HuH-7.5 (cell line): ENCODE measurements around the gene YWHAH.
"Not testable (repeated sequence)": the region's sequence is repeated elsewhere in the genome, so short reads cannot be mapped to it uniquely, and the experiment has no call there.

Experiments
- DNase-seq: peaks from one replicate; pipeline ENCODE4 v3.0.0; 2011; ENCODE audit warnings: low spot score

Gene YWHAH

DNA sequence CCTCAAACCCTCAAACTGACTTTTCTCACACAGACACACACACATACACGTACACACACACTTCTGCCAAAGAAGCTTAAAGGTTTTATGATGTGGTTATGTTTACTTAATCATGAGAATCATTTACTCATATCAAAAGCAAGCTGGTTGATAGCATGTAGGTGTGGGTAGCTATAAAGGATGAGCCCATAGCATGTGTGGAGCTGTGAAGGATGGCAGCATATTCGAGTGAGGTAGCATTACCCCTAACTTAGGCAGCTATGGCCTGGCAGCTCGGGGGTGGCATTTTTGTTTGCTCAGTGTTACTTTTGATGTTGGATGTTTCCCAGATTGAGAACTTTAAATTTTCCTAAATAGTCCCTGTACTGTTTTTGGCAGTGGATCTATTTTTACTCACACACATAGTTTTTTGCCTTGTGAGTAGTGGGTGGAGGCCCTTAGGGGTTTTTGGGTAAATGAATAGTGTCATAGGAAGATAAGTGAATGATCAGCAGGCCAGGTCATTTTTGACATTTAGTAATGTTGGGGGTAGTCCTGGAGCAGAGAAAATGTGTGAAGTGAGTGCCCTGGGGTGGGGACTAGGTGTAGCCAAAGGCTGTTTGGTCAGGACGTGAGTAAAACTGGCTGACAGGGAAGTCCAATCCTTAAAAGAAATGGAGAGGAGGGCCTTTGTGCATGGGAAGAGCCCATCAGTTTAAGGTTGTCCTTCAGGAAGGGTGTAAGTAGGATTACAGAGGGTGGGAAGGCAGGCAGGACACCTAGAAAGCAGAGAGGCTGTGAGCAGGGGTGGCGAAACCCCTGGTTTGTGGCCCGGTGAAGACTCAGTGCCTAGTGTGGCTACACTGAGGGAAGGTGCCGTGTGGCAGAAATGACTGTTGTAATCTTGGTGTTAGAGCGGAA, 7.1 kb downstream of the YWHAH start:
- DNase-seq: no peak

DNA sequence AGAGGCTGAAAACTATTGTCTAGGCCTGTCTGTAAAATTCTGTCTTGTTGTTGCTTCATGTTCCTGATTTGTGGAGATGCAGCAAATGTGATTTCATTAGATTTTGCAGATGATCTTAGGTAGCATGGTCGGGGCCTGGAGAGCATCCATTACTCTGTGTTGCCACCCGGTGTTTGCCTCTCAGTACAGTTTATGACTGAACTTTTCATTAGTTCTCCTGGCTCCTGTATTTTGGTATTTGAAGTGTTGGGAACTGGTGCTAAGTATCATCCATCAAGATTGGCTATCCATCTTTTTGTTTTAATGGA, 7.7 kb downstream of the YWHAH start:
- DNase-seq: no peak

DNA sequence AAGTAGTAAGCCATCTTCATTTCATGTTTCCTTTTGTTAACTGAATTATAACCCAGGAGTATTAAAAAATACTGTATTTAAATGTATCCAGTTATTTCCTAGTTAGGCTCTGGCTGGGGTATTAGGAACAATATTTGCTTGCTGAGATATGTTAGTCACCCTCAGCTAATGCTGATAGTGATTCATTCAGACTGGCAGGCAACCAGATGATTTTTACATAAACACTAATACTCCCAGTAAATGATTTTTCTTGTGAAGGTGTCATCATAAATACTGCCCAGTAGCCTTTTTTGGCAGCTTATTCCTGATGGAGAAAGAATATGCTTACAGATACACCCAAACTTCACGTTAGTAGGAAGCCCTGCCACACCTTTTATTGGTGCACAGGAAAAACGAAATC, 8.1 kb downstream of the YWHAH start:
- no peak for DNase-seq

DNA sequence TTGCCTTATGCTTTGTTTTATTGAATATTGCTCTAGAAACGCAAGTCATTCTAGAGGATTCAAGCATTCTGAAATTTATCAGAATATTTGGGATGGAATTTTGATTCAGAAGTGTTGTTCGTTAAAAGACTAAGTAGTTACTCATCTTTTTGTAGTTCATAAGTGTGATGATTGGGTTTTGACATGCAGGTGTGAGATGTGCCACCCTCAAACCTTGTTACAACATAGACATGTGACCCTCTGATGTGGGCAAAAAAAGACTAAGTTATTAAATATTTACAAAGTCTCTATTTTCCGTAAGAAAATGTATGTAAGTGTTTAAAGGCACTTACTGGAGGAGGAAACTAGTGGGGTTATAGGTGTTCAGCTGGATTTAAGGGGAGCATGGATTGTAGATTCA, 8.9 kb downstream of the YWHAH start:
- no peak for DNase-seq

DNA sequence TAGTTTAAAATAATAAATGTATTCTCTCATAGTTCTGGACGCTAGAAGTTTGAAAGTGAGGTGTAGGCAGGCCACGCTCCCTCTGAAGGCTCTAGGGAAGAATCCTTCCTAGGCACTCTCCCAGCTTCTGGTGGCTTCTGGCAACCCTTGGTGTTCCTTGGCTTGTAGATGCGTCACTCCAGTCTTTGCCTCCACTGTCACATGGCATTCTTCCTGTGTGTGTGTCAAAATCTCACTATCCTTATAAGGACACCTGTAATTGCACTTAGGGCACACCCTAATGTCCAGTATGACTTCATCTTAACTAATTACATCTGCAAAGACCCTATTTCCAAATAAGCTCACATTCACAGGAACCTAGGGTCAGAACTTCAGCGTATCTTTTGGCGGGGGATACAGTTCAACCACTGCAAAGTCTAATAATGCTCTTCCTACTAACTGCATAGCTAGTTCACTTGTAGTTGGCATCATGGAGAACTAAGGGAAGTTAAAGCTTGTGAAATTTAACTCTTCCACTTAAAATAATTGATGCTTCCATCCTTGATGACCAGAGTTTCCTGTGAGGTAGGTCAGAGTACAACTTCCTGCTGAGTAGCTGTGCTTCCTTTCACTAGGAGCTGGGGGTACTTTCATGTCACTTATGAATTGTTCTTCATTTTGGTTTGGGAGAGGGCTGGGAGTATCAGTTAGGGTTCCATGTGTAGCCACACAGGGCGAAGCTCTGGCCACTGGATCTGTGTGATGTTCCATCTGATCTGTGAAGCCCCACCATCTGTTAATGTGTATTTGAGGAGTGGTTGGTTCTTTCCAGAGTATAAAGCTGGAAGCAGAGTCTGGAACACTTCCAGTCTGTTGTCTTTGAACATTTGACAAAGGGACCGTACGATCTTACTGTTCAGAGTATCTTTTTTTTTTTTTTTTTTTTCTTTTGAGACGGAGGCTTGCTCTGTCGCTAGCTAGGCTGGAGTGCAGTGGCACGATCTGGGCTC, 10.5 kb downstream of the YWHAH start:
- no peak for DNase-seq

DNA sequence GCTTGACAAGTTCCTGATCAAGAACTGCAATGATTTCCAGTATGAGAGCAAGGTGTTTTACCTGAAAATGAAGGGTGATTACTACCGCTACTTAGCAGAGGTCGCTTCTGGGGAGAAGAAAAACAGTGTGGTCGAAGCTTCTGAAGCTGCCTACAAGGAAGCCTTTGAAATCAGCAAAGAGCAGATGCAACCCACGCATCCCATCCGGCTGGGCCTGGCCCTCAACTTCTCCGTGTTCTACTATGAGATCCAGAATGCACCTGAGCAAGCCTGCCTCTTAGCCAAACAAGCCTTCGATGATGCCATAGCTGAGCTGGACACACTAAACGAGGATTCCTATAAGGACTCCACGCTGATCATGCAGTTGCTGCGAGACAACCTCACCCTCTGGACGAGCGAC, 12.0 kb downstream of the YWHAH start:
- DNase-seq: no peak

DNA sequence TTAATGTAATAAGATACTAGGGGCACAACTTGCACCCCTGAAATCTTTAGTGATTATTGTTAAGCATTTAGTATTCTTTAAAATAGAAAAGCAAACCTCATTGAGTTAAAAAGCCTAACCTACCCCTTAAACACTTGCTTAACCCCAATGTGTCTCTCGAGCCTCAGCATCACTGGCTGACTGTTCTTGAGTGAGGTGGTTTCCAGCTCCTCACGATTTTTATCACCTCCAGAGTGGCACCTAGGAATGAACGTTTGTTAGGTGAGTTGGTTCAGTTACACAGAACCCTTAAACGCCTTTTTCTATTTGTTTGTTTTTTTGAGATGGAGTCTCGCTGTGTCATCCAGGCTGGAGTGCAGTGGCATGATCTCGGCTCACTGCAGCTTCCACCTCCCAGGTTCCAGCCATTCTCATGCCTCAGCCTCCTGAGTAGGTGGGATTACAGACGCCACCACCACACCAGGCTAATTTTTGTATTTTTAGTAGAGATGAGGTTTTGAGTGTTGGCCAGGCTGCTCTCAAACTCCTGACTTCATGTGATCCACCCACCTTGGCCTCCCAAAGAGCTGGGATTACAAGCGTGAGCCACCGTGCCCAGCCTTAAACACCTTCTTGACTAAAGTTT, 13.7 kb downstream of the YWHAH start:
- no peak for DNase-seq

DNA sequence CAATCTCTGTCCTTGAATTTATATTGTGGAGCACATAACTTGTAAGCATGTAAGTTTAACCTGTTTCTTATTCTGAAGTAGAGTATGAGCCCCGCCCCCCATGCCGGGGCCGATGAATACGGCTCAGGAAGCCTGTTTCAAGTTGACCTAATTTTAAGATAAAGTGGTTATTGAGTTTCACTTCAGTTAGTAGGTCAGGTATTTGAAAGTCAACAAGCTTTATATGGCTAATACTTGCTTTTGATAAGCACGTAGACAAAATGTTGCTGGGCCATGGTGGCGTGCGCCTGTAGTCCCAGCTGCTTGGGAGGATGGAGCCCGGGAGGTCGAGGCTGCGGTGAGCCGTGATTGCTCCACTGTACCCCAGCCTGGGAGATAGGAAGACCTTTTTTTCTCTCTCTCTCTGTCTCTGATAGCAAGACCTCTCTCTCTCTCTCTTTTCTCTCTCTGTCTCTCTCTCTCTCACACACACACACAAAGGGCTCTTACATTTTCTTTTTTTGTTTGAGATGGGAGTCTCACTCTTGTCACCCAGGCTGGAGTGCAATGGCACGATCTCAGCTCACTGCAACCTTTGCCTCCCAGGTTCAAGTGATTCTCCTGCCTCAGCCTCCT, 14.4 kb downstream of the YWHAH start:
- no peak for DNase-seq

DNA sequence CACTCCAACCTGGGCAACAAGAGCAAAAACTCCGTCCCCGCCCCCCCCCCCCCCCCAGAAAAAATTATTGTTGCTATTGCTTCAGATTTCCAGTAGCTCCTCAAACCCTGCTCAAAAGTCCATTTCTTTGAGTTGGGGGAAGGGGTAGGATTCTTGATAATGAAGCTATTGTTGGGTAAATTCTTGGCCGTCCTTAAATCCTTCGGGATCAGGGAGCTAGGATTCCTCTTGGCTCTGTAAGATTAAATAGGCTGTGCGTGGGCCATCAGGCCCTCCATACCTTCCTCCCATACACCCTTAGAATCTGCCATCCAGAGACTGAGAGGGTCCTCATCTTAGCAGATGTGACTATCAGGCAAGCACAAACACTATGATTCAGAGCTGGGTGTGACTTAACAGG, 16.4 kb downstream of the YWHAH start:
- DNase-seq: no peak

DNA sequence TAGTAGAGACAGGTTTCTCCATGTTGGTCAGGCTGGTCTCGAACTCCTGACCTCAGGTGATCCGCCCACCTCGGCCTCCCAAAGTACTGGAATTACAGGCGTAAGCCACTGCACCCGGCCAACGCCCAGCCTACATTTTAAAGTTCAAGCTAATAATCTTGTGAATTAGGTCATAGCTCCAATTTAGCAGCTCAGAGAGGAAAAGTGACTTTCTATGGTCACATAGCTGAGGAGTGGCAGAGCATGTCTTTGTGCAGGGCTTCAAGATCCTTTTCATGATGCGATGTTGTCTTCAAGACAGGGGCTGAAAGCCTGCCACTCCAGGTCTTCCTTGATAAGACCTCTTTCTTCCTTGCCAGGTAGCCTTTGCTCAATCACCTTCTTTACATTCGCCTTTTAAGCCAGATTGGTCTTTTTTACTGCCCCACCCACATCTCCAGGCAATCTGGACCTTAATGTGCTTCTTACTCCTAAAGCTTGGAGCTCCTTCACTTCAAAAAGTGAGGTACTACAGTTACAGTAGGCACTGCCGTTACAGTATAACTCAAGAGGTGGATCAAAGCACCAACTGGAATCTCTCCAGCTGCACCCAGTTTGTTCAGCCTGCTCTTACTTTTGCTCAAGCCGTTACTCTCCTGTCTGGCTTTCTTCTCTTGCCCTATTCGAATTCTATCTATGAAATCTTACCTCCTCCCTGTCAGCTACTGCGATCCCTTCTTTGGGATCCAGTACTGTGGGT, 18.2 kb downstream of the YWHAH start:
- no peak for DNase-seq

DNA sequence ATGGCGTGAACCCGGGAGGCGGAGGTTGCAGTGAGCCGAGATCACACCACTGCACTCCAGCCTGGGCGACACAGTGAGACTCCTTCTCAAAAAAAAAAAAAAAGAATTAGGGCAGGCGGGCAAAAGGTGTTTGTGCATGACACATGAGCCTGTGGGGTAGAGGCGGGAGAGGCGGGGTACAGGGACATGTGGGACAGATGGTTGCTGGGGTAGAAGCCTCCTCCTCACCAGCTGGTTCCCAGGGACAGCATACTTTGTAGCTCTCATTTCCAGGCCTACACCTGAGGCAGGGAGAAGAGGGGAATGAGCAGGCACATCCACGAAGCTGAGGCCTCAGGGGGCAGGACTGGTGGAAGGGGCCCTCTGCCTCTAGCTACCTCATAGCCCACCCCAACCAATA, 23.7 kb downstream of the YWHAH start:
- no peak for DNase-seq

DNA sequence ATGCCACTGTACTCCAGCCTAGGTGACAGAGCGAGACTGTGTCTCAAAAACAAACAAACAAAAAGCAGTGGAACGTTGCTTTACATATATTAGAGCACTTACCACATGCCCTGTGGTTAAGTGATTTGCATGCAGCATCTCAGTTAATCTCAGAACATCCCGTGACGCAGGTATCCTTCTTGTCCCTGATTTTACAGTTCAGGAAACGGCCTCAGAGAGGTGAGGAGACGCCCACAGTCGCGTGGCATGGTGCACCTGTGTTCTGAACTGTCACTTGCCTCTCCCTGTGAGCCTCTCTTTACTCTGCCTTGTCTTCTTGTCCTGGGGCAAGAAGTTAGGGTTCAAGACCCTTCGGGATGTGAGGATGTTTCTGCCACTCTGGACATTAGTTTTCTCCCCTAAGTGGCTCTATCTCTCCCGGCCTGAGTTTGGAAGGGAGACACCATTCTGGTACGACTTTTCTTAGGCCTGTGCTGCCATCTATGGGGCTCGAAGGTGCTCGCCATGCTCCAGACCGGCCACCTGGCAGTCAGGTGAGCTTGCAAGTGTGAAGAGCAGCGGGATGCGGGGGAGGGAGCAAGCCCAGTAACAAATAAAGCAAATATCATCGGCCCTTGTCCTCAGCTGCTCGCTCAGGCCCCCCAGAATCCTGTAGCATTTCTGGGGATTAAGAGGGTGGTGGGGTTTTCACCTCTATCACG, 25.6 kb downstream of the YWHAH start:
- peak; percentile 73 for DNase-seq

DNA sequence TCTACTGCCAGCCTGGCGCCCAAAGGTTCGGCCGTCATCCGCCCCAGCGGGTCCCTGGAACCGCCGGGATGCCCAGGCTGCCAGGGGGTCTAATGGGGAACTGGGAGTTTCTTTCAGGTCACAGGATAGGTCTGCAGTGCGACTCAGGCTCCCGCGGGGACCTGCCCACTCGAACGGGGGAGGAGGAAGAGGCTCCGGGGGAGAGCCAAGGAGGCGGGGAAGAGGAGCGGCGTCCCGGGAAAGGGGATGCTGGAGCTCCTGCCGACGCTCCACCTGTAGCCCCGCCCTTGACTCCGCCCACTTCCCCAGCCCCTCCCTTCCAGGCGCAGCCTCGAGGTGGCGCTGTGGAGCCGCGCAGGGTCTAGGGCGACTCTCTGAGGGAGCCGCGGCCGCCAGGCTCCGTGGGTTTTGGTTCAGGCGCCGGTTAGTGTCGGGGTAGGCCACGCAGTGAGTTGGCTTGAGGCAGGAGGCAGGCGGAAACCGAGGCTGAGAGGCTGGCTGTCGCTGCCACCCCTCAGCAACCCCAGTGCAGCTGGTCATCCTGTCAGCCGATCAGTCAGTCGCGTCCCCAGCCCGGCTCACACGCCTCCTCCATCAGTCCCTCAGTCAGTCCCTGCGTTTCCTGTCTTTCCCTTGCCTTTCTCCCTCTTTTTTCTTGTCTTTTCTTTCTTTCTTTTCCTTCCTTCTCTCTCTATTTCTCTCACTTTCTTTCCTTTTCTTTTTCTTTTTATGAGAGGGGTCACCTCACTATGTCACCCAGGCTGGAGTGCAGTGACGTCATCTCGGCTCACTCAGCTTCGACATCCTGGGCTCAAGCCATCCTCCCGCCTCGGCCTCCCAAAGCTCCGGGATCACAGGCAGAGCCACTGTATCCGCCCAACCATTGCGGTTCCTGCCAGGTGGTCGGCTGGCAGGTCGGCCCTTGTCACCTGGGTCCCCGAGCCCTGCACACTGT, 26.4 kb downstream of the YWHAH start:
- peak; percentile 76 for DNase-seq

DNA sequence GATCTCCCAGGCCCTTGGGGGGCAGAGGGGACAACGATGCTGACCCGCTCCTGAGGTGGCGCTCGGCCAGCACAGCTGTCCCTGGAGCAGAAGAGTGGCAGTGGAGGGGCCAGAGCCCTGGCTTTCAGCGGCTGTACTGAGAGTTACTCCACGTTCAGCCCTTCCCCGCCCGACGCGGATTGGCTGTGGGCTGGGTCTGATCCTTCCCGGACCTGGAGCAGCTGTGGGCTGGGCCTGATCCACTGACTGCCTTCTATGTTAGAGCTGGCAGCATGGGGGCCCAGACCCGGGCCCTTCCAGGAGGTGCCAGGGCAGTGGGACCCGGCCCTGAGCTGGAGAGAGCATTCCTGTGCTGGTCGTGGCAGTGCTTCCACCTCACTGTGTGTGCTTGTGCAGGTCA, 27.8 kb downstream of the YWHAH start:
- DNase-seq: no peak

DNA sequence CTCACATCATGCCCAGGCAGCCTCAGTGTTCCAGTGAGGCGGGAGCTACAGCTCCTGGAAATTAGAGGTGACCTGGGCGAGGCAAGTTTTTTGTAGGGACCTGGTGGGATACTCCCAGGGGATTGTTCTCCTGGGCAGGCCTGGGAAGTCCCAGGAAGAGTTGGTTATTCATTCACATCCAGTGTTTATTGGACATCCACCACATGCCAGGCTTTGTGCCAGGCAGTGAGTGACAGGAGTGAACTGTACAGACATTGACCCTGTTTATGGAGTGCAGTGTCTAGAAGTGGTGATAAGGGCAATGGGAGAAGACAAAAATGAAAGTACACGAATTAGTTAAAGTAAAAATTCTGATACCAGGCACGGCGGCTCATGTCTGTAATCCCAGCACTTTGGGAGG, 29.4 kb downstream of the YWHAH start:
- no peak for DNase-seq

DNA sequence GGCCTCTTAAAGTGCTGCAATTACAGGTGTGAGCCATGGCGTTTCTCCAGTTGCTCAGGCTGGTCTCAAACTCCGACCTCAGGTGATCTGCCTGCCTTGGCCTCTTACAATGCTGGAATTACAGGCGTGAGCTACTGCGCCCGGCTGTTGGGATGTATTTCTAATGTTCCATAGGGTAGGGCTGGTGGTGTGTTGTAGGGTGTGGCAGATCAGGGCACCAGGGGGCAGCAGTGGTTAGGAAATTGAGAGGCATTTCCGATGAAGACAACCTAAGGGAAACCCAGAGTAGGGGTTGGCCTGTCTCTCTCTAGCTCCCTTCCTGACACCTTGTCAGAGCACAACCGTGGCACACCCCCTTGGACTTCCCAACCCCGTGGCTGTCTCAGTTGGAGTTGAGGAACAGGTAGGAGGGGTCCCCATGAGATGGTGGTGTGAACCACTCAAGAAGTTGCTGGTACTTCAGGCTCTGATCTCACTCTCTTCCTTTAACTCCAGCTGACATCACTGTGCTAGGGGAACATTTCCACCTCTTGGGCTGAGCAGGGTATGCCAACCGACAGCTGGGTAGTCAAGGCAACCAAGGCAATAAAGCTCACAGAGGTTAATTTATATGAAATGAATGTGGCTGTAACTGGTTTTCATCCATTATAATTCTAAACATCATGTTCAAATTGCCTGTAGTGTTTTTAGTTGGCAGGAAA, 33.0 kb downstream of the YWHAH start:
- peak; percentile 79 for DNase-seq

DNA sequence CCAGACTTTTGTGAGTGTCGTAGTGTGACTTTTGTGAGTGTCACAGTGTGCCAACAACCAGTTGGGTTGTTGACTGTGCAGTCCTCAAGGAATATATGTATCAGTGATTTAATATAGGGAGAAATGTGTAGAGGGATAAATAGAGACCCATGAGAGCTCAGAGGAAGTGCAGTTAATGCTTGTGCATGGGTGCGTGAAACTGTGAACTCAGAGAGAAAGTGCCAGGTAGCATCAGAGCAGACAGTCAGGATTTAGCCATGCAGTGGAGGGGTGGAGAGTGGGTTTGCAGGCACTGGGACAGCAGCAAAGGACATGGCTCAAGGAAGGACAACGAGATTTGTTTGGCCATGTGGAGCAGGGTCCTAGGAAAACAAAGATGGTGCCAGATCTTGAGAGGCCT, 33.6 kb downstream of the YWHAH start:
- DNase-seq: no peak

DNA sequence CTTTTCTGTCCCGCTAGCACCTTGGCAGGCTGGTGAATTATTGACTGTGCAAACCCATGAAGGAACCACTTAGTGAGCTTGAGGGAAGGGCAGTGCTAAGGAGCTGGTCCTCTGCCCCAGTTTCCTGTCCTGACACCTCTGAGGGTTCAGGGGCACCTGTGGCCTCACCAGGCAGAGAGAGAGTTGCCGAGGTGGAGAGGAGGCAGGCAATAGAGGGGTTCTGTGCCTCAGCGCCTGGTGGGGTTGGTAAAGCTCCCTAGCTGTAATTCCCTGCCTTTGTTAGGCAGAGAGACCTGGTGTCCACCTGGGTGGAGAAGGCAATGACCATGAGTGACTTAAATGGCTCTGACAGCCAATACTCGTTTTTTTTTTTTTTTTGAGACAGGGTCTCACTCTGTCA, 36.3 kb downstream of the YWHAH start:
- DNase-seq: no peak

DNA sequence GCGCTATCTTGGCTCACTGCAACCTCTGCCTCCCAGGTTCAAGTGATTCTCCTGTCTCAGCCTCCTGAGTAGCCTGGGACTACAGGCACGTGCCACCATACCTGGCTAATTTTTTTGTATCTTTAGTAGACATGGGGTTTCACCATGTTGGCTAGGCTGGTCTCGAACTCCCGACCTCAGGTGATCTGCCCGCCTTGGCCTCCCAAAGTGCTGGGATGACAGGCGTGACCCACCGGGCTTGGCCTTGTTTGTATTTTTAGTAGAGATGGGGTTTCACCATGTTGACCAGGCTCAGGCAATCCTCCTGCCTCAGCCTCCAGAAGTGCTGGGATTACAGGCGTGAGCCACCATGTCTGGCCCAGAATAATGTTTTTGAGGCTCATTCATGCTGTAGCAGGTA, 37.6 kb downstream of the YWHAH start:
- DNase-seq: not testable (repeated sequence)
